Measurements from ENCODE around the gene MYORG. TPM values are rescaled to one million over a fixed set of nuclear protein-coding genes. Genes with fewer than 3 reads are reported as not detected.

MYORG gene
- total RNA-seq, 1 donor from 2014 or later = 5.5 TPM

GRCh38 chr9:34333836-34334235 lies 42.9 kb downstream of the MYORG start:
- no peak for TF ChIP-seq CTCF (IDR thresholded peaks at IDR 0.05; ENCODE audit: unreplicated experiment)

DNA sequence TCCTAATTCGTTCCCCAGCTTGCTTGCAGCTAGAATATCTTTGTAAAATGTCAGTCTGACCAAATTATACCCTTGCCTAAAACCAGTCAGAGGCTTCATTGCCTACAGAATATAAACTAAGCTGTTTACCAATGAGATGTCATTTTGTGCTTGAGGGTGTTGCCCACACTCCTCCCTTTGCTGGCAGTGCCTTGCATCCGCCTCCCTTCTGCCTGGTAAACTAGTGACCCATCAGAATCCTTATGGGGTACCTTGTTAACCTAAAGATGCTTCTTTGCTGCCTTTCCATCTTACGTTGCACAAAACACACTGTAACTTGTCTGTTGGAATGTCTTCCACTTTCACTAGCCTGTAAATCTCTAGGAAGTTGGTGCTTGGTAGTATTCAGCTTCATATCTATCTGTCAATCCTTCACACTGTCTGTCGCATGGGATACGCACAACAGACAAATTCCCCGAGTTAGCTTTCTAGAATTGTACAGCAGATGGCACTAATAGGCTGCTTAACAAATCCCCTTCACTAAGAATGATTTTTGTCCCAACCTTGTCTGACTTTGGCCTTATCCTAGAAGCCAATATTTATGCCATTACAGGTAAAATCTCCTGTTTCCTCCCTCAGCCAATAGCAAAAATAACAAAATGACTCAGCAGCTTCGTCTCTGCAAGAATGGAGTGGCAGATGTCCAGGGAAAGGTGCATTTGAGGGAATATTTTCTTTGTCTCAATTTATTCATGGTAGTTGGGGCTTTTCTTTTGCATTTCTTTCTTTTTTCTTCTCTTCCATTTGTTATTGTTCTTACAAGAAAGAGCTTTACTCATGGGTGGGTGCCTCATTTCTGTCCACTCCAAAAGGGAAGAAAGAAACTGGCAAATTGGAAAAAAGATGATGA lies 44.4 kb downstream of the MYORG start:
- DNase-seq (ENCODE audit: low spot score in 2 of 2, unreplicated experiment in 2 of 2) = no peak
- no peak for TF ChIP-seq CTCF (IDR thresholded peaks at IDR 0.05; ENCODE audit: unreplicated experiment)

More at GRCh38 chr9:34333836-34334235, 42.9 kb downstream of the MYORG start:
- no peak overlapping the region for H3K27ac Mint-ChIP-seq
- H3K9me3 Mint-ChIP-seq = no peaks in the 10 kb centered on the region
- H3K4me3 Mint-ChIP-seq = no peak overlapping the region
- H3K36me3 Mint-ChIP-seq = no peaks in the 10 kb centered on the region
- H3K27me3 Mint-ChIP-seq (ENCODE audit: low read depth) = no peaks in the 10 kb centered on the region
- DNase-seq (ENCODE audit: low spot score in 2 of 2, unreplicated experiment in 2 of 2) = no peak
- peaks cover 9% of the 10 kb centered on the region for H3K4me1 Mint-ChIP-seq

GRCh38 chr9:34331196-34331595 lies 45.5 kb downstream of the MYORG start:
- Mint-ChIP-seq H3K36me3 (no peaks in the 10 kb centered on the region), H3K27me3 (ENCODE audit: low read depth) (no peaks in the 10 kb centered on the region), H3K4me3 (peak overlapping the region; percentile 39), H3K4me1 (peaks cover 16% of the 10 kb centered on the region), H3K9me3 (no peaks in the 10 kb centered on the region), H3K27ac (no peak overlapping the region)
- DNase-seq (ENCODE audit: low spot score in 2 of 2, unreplicated experiment in 2 of 2) = no peak
- no peak for TF ChIP-seq CTCF (IDR thresholded peaks at IDR 0.05; ENCODE audit: unreplicated experiment)

More for the DNA sequence above, 44.4 kb downstream of the MYORG start:
- H3K4me1 Mint-ChIP-seq = peaks cover 16% of the 10 kb centered on the region
- H3K27ac Mint-ChIP-seq = peak overlapping the region; percentile 45
- no peaks in the 10 kb centered on the region for H3K27me3 Mint-ChIP-seq (ENCODE audit: low read depth)
- H3K4me3 Mint-ChIP-seq = no peak overlapping the region
- no peaks in the 10 kb centered on the region for H3K9me3 Mint-ChIP-seq
- no peaks in the 10 kb centered on the region for H3K36me3 Mint-ChIP-seq

DNA sequence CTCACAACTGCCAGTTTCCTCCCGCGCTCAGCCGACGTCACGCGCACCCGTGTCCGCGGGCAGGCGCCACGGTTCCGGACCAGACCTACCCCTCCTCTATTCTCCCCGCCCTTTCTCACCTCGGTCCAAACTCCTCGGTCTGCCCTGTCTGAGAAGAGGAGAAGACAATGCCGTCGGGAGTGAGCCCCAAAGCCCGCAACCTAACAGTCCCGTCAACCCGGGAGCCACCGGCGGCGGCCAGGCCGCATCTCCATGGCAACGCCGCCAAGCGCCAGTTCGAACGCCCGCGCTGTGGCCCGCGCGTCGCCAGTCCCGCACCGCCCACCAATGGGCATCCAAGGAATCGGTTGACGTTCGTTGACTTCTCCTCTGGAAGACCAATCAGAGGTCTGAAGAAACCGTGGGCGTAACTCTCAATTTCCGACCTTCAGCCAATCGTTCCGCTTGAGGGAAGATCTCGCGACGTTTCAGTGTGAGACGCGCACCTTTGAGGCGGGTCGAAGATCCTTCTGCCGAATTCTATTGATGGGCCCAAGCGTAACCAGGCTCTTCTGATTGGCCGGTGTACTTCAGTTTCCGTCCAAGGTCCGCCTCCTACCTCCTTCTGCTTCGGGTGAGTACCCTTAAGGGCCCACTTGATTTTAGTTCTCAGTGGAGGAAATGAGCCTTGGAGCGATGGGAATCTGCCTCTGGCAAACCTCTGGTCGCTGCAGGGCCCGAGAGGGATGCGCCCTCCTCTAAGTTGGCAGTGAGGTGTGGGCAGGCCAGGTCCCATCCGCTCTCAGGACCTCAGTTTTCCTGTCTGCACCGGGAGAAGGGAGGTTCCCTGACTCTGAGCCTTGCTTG lies 47.5 kb downstream of the MYORG start, which contains the start of the genes KIF24 and NUDT2:
KIF24 (minus strand) TSS at position 282 of the 846 bp plus-strand sequence. CDS start 17,922 bp downstream, outside the sequence.
NUDT2 (plus strand) TSS at position 583 of the 846 bp plus-strand sequence. CDS start 9,471 bp downstream, outside the sequence.
- H3K4me1 Mint-ChIP-seq = peaks cover 16% of the 10 kb centered on the region
- H3K36me3 Mint-ChIP-seq = no peaks in the 10 kb centered on the region
- H3K27ac Mint-ChIP-seq = peak within 1 kb of the TSS; percentile 97
- peak; percentile 94 to 96 for DNase-seq (ENCODE audit: low spot score in 2 of 2, unreplicated experiment in 2 of 2)
- no peaks in the 10 kb centered on the region for H3K9me3 Mint-ChIP-seq
- TF ChIP-seq CTCF (IDR thresholded peaks at IDR 0.05; ENCODE audit: unreplicated experiment) = no peak
- H3K4me3 Mint-ChIP-seq = peak within 1 kb of the TSS; percentile 95
- no peaks in the 10 kb centered on the region for H3K27me3 Mint-ChIP-seq (ENCODE audit: low read depth)

DNA sequence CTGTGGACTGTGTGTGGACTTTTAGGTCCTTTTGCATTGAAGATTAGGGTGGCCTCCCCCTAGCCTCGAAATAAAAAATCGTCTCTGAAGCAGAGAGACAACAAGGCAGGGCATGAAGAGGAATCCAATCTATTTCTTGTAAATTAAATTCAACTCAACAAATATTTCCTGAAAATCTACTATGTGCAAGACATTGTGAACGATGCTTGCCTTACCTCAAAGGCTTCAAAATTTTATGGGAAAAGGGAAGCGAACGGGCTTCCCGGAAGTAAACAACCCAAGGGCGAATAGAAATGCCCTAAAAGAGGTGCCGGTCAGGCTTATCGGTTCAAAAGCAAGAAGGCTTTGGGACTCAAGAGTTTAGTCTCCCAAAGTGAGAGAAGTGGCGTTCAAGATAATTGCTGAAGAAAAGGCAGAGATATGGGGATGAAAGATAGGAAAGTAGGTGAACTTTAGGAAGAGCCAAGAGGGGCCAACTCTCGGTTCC lies 48.2 kb downstream of the MYORG start:
- Mint-ChIP-seq H3K27me3 (ENCODE audit: low read depth) (no peaks in the 10 kb centered on the region), H3K9me3 (no peaks in the 10 kb centered on the region), H3K27ac (peak overlapping the region; percentile 97), H3K4me1 (peaks cover 16% of the 10 kb centered on the region), H3K36me3 (no peaks in the 10 kb centered on the region), H3K4me3 (peak overlapping the region; percentile 95)
- no peak for DNase-seq (ENCODE audit: low spot score in 2 of 2, unreplicated experiment in 2 of 2)
- no peak for TF ChIP-seq CTCF (IDR thresholded peaks at IDR 0.05; ENCODE audit: unreplicated experiment)
